ENCODE measurements around the gene CYB5B. TPM values are rescaled to one million over a fixed set of nuclear protein-coding genes. Genes with fewer than 3 reads are reported as not detected.
A peak's percentile ranks its signal among the peaks of the same experiment; 100 is the strongest.

The CYB5B gene
- total RNA-seq, 1 experiment from 2014 or later, result 355 TPM

GRCh38 chr16:69412287-69412686 is 12.1 kb upstream of the CYB5B start:
- Histone ChIP-seq H3K36me3 (ENCODE audit: control insufficient read depth, insufficient read depth, low read length) (no peaks in the 10 kb centered on the region), H3K27me3 (replicated peaks; ENCODE audit: control insufficient read depth, insufficient read depth, low read length) (no peaks in the 10 kb centered on the region), H3K4me1 (peaks cover 43% of the 10 kb centered on the region), H3K9me3 (no peaks in the 10 kb centered on the region), H3K4me3 (ENCODE audit: low read depth, low read length) (no peak overlapping the region)
- TF ChIP-seq CTCF (IDR thresholded peaks at IDR 0.05; ENCODE audit: insufficient read depth in 1 of 2, low read depth in 1 of 2, low read length in 1 of 2, severe bottlenecking in 1 of 2, unreplicated experiment in 1 of 2), result no peak
- no peaks in the 10 kb centered on the region for H3K36me3 Mint-ChIP-seq (ENCODE audit: insufficient read depth, unreplicated experiment)
- ChIA-PET POLR2A (no interaction called here), CTCF (no interaction called here)
- no peak for DNase-seq
- peaks cover 33% of the 10 kb centered on the region for H3K4me1 Mint-ChIP-seq (ENCODE audit: low read depth, unreplicated experiment)
- no peak overlapping the region for H3K27ac Mint-ChIP-seq (ENCODE audit: unreplicated experiment)
- intact Hi-C loops (cut with micrococcal nuclease; ENCODE audit: unreplicated experiment), result no loop called here
- H3K27me3 Mint-ChIP-seq (ENCODE audit: insufficient read depth, unreplicated experiment), result no peaks in the 10 kb centered on the region
- no TSS peak for BruUV-seq (replicated peaks)
- no peak overlapping the region for H3K4me3 Mint-ChIP-seq (ENCODE audit: unreplicated experiment)
- no peaks in the 10 kb centered on the region for H3K9me3 Mint-ChIP-seq (ENCODE audit: unreplicated experiment)

GRCh38 chr16:69413045-69413664 is 11.3 kb upstream of the CYB5B start:
- Mint-ChIP-seq H3K9me3 (ENCODE audit: unreplicated experiment) (no peaks in the 10 kb centered on the region), H3K4me3 (ENCODE audit: unreplicated experiment) (no peak overlapping the region), H3K36me3 (ENCODE audit: insufficient read depth, unreplicated experiment) (no peaks in the 10 kb centered on the region), H3K27me3 (ENCODE audit: insufficient read depth, unreplicated experiment) (no peaks in the 10 kb centered on the region), H3K27ac (ENCODE audit: unreplicated experiment) (no peak overlapping the region), H3K4me1 (ENCODE audit: low read depth, unreplicated experiment) (peaks cover 25% of the 10 kb centered on the region)
- BruUV-seq (replicated peaks), result no TSS peak
- no peak overlapping the region for H3K4me3 ChIP-seq (ENCODE audit: low read depth, low read length)
- no peaks in the 10 kb centered on the region for H3K9me3 ChIP-seq
- intact Hi-C loops (cut with micrococcal nuclease; ENCODE audit: unreplicated experiment), result no loop called here
- no peaks in the 10 kb centered on the region for H3K27me3 ChIP-seq (replicated peaks; ENCODE audit: control insufficient read depth, insufficient read depth, low read length)
- H3K36me3 ChIP-seq (ENCODE audit: control insufficient read depth, insufficient read depth, low read length), result no peaks in the 10 kb centered on the region
- H3K4me1 ChIP-seq, result peaks cover 50% of the 10 kb centered on the region
- no peak for TF ChIP-seq CTCF (IDR thresholded peaks at IDR 0.05; ENCODE audit: insufficient read depth in 1 of 2, low read depth in 1 of 2, low read length in 1 of 2, severe bottlenecking in 1 of 2, unreplicated experiment in 1 of 2)
- DNase-seq, result no peak
- ChIA-PET CTCF (interaction anchor here (0.7 to 1.2 kb wide), 2 partner anchors 10 to 37 kb away, joined by 3 to 4 read pairs; no protein-coding TSS in a partner anchor), POLR2A (interaction anchor here (0.7 to 1.5 kb wide), 2 partner anchors 9 to 22 kb away, joined by 5 to 9 read pairs; no protein-coding TSS in a partner anchor)

GRCh38 chr16:69417520-69418199 is 6.8 kb upstream of the CYB5B start:
- H3K27me3 ChIP-seq (replicated peaks; ENCODE audit: control insufficient read depth, insufficient read depth, low read length), result no peaks in the 10 kb centered on the region
- H3K4me1 ChIP-seq, result peaks cover 52% of the 10 kb centered on the region
- Mint-ChIP-seq H3K36me3 (ENCODE audit: insufficient read depth, unreplicated experiment) (no peaks in the 10 kb centered on the region), H3K4me3 (ENCODE audit: unreplicated experiment) (no peak overlapping the region), H3K4me1 (ENCODE audit: low read depth, unreplicated experiment) (peaks cover 7% of the 10 kb centered on the region), H3K9me3 (ENCODE audit: unreplicated experiment) (no peaks in the 10 kb centered on the region), H3K27ac (ENCODE audit: unreplicated experiment) (peak overlapping the region; percentile 24), H3K27me3 (ENCODE audit: insufficient read depth, unreplicated experiment) (no peaks in the 10 kb centered on the region)
- TF ChIP-seq CTCF (IDR thresholded peaks at IDR 0.05; ENCODE audit: insufficient read depth in 1 of 2, low read depth in 1 of 2, low read length in 1 of 2, severe bottlenecking in 1 of 2, unreplicated experiment in 1 of 2), result no peak
- ChIA-PET CTCF (no interaction called here), POLR2A (interaction anchor here (1.0 kb wide), 1 partner anchor 19 kb away, joined by 4 read pairs; no protein-coding TSS in a partner anchor)
- peak in 1 of 2 experiments; percentile 57 for DNase-seq
- no peak overlapping the region for H3K4me3 ChIP-seq (ENCODE audit: low read depth, low read length)
- H3K9me3 ChIP-seq, result no peaks in the 10 kb centered on the region
- intact Hi-C loops (cut with micrococcal nuclease; ENCODE audit: unreplicated experiment), result no loop called here
- no TSS peak for BruUV-seq (replicated peaks)
- no peaks in the 10 kb centered on the region for H3K36me3 ChIP-seq (ENCODE audit: control insufficient read depth, insufficient read depth, low read length)
